ENCODE data around the gene SYNE3. TPM values are rescaled to one million over a fixed set of nuclear protein-coding genes. Genes with fewer than 3 reads are reported as not detected.

The SYNE3 gene
- total and polyA plus RNA-seq, 9 of the 15 experiments (the other 6 are each of a cell fraction or from before 2014, with no cell fraction given): 0.04 to 3.1 (median 0.55) TPM

GRCh38 chr14:95523051-95523814 lies 6.8 kb upstream of the SYNE3 start (continued):
- TF ChIP-seq CCNT2 (IDR thresholded peaks at IDR 0.05; ENCODE audit: borderline replicate concordance, extremely low read depth, insufficient read length, low read depth, low read length): peak; percentile 50
- TF ChIP-seq GABPB1 (CRISPR knock-in tag; IDR thresholded peaks at IDR 0.05): peak; percentile 40; the same call in 1 of the 2 replicates
- TF ChIP-seq SMARCE1 (IDR thresholded peaks at IDR 0.05): 0 out of 2 replicates have a peak, but pooled peaks have one; percentile 34
- peak; percentile 79 for TF ChIP-seq TEAD4 (IDR thresholded peaks at IDR 0.05; ENCODE audit: low read length)
- no peak for TF ChIP-seq TEAD4 (CRISPR knock-in tag; IDR thresholded peaks at IDR 0.05; ENCODE audit: borderline replicate concordance)
- TF ChIP-seq CBFA2T2 (conservative IDR thresholded peaks at IDR 0.05): peak; percentile 62
- 0 out of 2 replicates have a peak, but pooled peaks have one; percentile 24 for TF ChIP-seq CREM (IDR thresholded peaks at IDR 0.05; ENCODE audit: low read depth)
- TF ChIP-seq FOSL1 (tag; conservative IDR thresholded peaks at IDR 0.05): 0 out of 2 replicates have a peak, but pooled peaks have one; percentile 13
- TF ChIP-seq RCOR1 (IDR thresholded peaks at IDR 0.05; ENCODE audit: borderline replicate concordance in 1 of 2, low read depth in 2 of 2, low read length in 2 of 2): 0 out of 4 replicates have a peak, but pooled peaks of 1 of the 2 experiments have one; percentile 41
- TF ChIP-seq, protein P1, sequence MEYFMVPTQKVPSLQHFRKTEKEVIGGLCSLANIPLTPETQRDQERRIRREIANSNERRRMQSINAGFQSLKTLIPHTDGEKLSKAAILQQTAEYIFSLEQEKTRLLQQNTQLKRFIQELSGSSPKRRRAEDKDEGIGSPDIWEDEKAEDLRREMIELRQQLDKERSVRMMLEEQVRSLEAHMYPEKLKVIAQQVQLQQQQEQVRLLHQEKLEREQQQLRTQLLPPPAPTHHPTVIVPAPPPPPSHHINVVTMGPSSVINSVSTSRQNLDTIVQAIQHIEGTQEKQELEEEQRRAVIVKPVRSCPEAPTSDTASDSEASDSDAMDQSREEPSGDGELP (CRISPR knock-in tag; IDR thresholded peaks at IDR 0.05; ENCODE audit: borderline replicate concordance): peak; percentile 79
- TF ChIP-seq, protein P2, sequence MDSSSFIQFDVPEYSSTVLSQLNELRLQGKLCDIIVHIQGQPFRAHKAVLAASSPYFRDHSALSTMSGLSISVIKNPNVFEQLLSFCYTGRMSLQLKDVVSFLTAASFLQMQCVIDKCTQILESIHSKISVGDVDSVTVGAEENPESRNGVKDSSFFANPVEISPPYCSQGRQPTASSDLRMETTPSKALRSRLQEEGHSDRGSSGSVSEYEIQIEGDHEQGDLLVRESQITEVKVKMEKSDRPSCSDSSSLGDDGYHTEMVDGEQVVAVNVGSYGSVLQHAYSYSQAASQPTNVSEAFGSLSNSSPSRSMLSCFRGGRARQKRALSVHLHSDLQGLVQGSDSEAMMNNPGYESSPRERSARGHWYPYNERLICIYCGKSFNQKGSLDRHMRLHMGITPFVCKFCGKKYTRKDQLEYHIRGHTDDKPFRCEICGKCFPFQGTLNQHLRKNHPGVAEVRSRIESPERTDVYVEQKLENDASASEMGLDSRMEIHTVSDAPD (CRISPR knock-in tag; IDR thresholded peaks at IDR 0.05): no peak
- peak in 1 of 2 experiments; percentile 61; a peak in 2 of 4 replicates for TF ChIP-seq FOXA3 (CRISPR knock-in tag; conservative IDR thresholded peaks at IDR 0.05 in 1 of 2, IDR thresholded peaks at IDR 0.05 in 1 of 2)
- peak; percentile 14; the same call in 1 of the 2 replicates for TF ChIP-seq SMARCA4 (IDR thresholded peaks at IDR 0.05)
- peak; percentile 41; the same call in 1 of the 2 replicates for TF ChIP-seq PML (IDR thresholded peaks at IDR 0.05; ENCODE audit: low read length)
- 0 out of 2 replicates have a peak, but pooled peaks have one; percentile 39 for TF ChIP-seq TAF7 (tag; IDR thresholded peaks at IDR 0.05)
- TF ChIP-seq THRB (CRISPR knock-in tag; conservative IDR thresholded peaks at IDR 0.05): no peak
- TF ChIP-seq EP300 (IDR thresholded peaks at IDR 0.05; ENCODE audit: low read length): peak; percentile 35; the same call in 1 of the 2 replicates
- no peak for TF ChIP-seq TRIM28 (IDR thresholded peaks at IDR 0.05)
- TF ChIP-seq ZNF695 (CRISPR knock-in tag; IDR thresholded peaks at IDR 0.05): no peak
- peak; percentile 10 for TF ChIP-seq CXXC5 (CRISPR knock-in tag; IDR thresholded peaks at IDR 0.05)
- TF ChIP-seq CEBPB (tag; IDR thresholded peaks at IDR 0.05): peak; percentile 80
- 0 out of 2 replicates have a peak, but pooled peaks have one; percentile 4 for TF ChIP-seq GABPA (tag; conservative IDR thresholded peaks at IDR 0.05; ENCODE audit: low read depth)
- TF ChIP-seq TCF3 (CRISPR knock-in tag; IDR thresholded peaks at IDR 0.05): peak; percentile 82
- peak; percentile 77 for TF ChIP-seq ARID1B (IDR thresholded peaks at IDR 0.05)
- peak; percentile 56; the same call in 1 of the 2 replicates for TF ChIP-seq STAT5A (IDR thresholded peaks at IDR 0.05; ENCODE audit: borderline replicate concordance, low read length)
